HepG2 (cell line): ENCODE measurements around the gene KLC4. TPM values are rescaled to one million over a fixed set of nuclear protein-coding genes. Genes with fewer than 3 reads are reported as not detected.

ENCODE experiments used
- ARNTL ChIP-seq: sonication (generic); formaldehyde crosslinking; IDR thresholded peaks from 2 replicates; pipeline ENCODE4 v1.4.0; 2020; ENCODE audit warnings: mild to moderate bottlenecking, missing genetic modification reagents
- DBP ChIP-seq: sonication (generic); formaldehyde crosslinking; IDR thresholded peaks from 2 replicates; pipeline ENCODE4 v1.4.0; 2020; ENCODE audit warnings: missing genetic modification reagents; ENCODE audit errors: not compliant biosample characterization
- E2F2 ChIP-seq: sonication (generic); formaldehyde crosslinking; IDR thresholded peaks from 2 replicates; pipeline ENCODE4 v1.4.0; 2020; ENCODE audit warnings: missing genetic modification reagents, borderline replicate concordance
- NFKB2 ChIP-seq: sonication (generic); formaldehyde crosslinking; IDR thresholded peaks from 2 replicates; pipeline ENCODE4 v1.4.0; 2020; ENCODE audit warnings: missing genetic modification reagents, borderline replicate concordance
- PHF20 ChIP-seq: sonication (generic); formaldehyde crosslinking; IDR thresholded peaks from 2 replicates; pipeline ENCODE4 v1.5.0; 2020; ENCODE audit warnings: mild to moderate bottlenecking, missing genetic modification reagents
- RBM39 ChIP-seq: fragments of 200-400 bp; formaldehyde crosslinking; IDR thresholded peaks from one replicate; pipeline ENCODE4 v1.6.1; 2018; ENCODE audit warnings: antibody characterized with exemption, mild to moderate bottlenecking, low read depth, low read length; ENCODE audit not compliant: poor library complexity, severe bottlenecking
- SOX5 ChIP-seq: IDR thresholded peaks from 2 replicates; pipeline ENCODE4 v1.6.1; 2016; ENCODE audit warnings: borderline replicate concordance
- TIGD3 ChIP-seq: sonication (generic); formaldehyde crosslinking; IDR thresholded peaks from 2 replicates; pipeline ENCODE4 v1.5.1; 2020; ENCODE audit warnings: mild to moderate bottlenecking, missing genetic modification reagents, borderline replicate concordance
- TP53 ChIP-seq: sonication (generic); formaldehyde crosslinking; conservative IDR thresholded peaks from 2 replicates; pipeline ENCODE4 v1.4.0; 2020; ENCODE audit warnings: missing genetic modification reagents
- ZBTB26 ChIP-seq: IDR thresholded peaks from 2 replicates; pipeline ENCODE4 v1.6.1; 2016; ENCODE audit warnings: missing compliant biosample characterization, missing genetic modification reagents, borderline replicate concordance
- ZNF143 ChIP-seq: sonication (generic); formaldehyde crosslinking; IDR thresholded peaks from 2 replicates; pipeline ENCODE4 v1.4.0; 2020; ENCODE audit warnings: missing genetic modification reagents
- ZNF407 ChIP-seq: sonication (generic); formaldehyde crosslinking; IDR thresholded peaks from one replicate; pipeline ENCODE4 v1.5.1; 2020; ENCODE audit warnings: mild to moderate bottlenecking, missing genetic modification reagents; ENCODE audit errors: not compliant biosample characterization
- ZNF619 ChIP-seq: sonication (generic); formaldehyde crosslinking; IDR thresholded peaks from 2 replicates; pipeline ENCODE4 v1.4.0; 2020; ENCODE audit warnings: mild to moderate bottlenecking, missing genetic modification reagents
- ZNF788 ChIP-seq: sonication (generic); formaldehyde crosslinking; IDR thresholded peaks from 2 replicates; pipeline ENCODE4 v1.5.0; 2020; ENCODE audit warnings: mild to moderate bottlenecking, missing genetic modification reagents, borderline replicate concordance
- ZSCAN9 ChIP-seq: IDR thresholded peaks from 2 replicates; pipeline ENCODE4 v1.6.1; 2016; ENCODE audit warnings: borderline replicate concordance
- polyA plus RNA-seq, 8 experiments: library from polyadenylated mRNA; depleted of rRNA in 3 of 8; stranded (reverse) in 7 of 8; unstranded in 1 of 8; fragments of >200 nt; fragmentation: Illumina TruSeq in 4 of 8; extraction: Trizol in 4 of 8; gene quantifications; 2 replicates each; pipeline versions ENCODE4 v1.2.1 to v1.2.3, GENCODE V29; 2011 to 2016; ENCODE audit warnings: low read depth in 4 of 8, missing spikeins in 1 of 8, mixed read lengths in 1 of 8; ENCODE audit not compliant: insufficient read depth in 1 of 8
- total RNA-seq, 5 experiments: library from RNA; depleted of rRNA; stranded (reverse); fragments of >200 nt; fragmentation: Illumina TruSeq; extraction: Trizol; gene quantifications; 2 replicates each; pipeline ENCODE4 v1.2.3, GENCODE V29; 2016; ENCODE audit warnings: low read depth in 1 of 5

Gene KLC4
- total and polyA plus RNA-seq, 2 of the 13 experiments (the other 11 are each of a cell fraction or from before 2014, with no cell fraction given): 45.4 to 70.4 TPM

- TF ChIP-seq ZNF788 (CRISPR knock-in tag) (peak; percentile 91; the same call in 1 of the 2 replicates), PHF20 (CRISPR knock-in tag) (peak; percentile 50), E2F2 (CRISPR knock-in tag) (peak; percentile 32; the same call in 1 of the 2 replicates), ZSCAN9 (CRISPR knock-in tag) (peak; percentile 73; the same call in 1 of the 2 replicates), RBM39 (peak; percentile 80), ZNF619 (CRISPR knock-in tag) (0 out of 2 replicates have a peak, but pooled peaks have one; percentile 53), DBP (CRISPR knock-in tag) (no peak), ZBTB26 (CRISPR knock-in tag) (peak; percentile 25; the same call in 1 of the 2 replicates), ZNF143 (CRISPR knock-in tag) (no peak), TIGD3 (CRISPR knock-in tag) (peak; percentile 72; the same call in 1 of the 2 replicates), ARNTL (CRISPR knock-in tag) (peak; percentile 72), TP53 (CRISPR knock-in tag) (no peak), NFKB2 (CRISPR knock-in tag) (no peak; the same call in none of the 2 replicates), ZNF407 (CRISPR knock-in tag) (no peak), SOX5 (CRISPR knock-in tag) (peak; percentile 44; the same call in 1 of the 2 replicates)
Measured at GRCh38 chr6:43060034-43060754, 763 bp downstream of the KLC4 start (continued).
